Thyroid gland (tissue), 4 donors: Measurements from ENCODE around the gene FAM180B.
A peak's percentile ranks its signal among the peaks of the same experiment; 100 is the strongest.

Experiments used
- CTCF ChIP-seq, 6 experiments: fragments of 200-600 bp in 3 of 6; fragments of 450-650 bp in 3 of 6; sonication (generic) in 3 of 6; IDR thresholded peaks; one replicate each; pipeline ENCODE4 v1.5.1; 2016 to 2019; ENCODE audit warnings: antibody characterized with exemption in 6 of 6, mild to moderate bottlenecking in 2 of 6, inconsistent platforms in 1 of 6, moderate library complexity in 1 of 6
- POLR2A ChIP-seq, 2 donors: fragments of 450-650 bp; IDR thresholded peaks; one replicate each; pipeline ENCODE4 v1.6.1; 2017; ENCODE audit warnings: antibody characterized with exemption in 2 of 2, mild to moderate bottlenecking in 2 of 2, moderate library complexity in 1 of 2

GRCh38 chr11:47565340-47566148 is 20.9 kb upstream of the FAM180B start, which contains the start of gene PTPMT1:
- no peak for TF ChIP-seq CTCF (IDR thresholded peaks at IDR 0.05)
- peak; percentile 8 to 70 for TF ChIP-seq POLR2A (IDR thresholded peaks at IDR 0.05)
